ENCODE data around the gene MYH10. TPM values are rescaled to one million over a fixed set of nuclear protein-coding genes. Genes with fewer than 3 reads are reported as not detected.

MYH10 gene
- total and polyA plus RNA-seq, 4 donors, result 9.1 to 79.1 (median 25.9) TPM

DNA sequence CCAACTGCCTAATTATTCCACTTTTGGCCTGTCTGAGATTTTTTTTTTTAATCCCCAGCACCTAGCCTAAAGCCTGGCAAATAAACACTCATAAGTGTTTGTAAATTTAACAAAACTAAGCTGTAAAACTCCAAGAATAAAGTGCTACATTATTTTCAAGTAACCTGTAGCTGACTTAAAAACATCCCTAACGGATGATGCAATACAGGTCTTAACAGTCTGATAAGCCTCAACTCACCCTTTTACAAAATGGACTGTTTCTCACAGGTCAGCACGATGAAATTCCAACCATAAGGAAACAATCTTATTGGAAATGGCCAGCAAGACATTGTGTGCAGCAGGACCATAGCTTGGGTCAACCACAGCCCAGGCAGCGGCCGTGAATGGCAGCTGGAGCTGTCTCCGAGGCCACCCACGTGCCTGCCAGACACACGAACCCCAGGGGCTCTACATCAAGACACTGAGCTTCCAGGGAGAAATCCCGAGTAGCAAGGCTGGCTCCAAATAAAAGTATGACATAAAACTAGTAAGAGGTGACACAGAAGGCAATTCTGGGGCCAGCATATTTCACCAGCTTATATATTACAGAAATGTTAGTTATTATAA, 135.9 kb downstream of the MYH10 start:
- no peak overlapping the region for H3K4me3 ChIP-seq (ENCODE audit: low read depth in 1 of 3, low read length in 3 of 3)
- H3K27ac ChIP-seq (ENCODE audit: low read depth in 1 of 2, low read length in 2 of 2), result no peak overlapping the region
- no peaks in the 10 kb centered on the region for H3K9me3 ChIP-seq (ENCODE audit: control insufficient read depth in 4 of 4, low read length in 3 of 4)
- TF ChIP-seq NR2F2 (IDR thresholded peaks at IDR 0.05), result no peak
- no peak for TF ChIP-seq REST (IDR thresholded peaks at IDR 0.05)
- TF ChIP-seq, protein P1, sequence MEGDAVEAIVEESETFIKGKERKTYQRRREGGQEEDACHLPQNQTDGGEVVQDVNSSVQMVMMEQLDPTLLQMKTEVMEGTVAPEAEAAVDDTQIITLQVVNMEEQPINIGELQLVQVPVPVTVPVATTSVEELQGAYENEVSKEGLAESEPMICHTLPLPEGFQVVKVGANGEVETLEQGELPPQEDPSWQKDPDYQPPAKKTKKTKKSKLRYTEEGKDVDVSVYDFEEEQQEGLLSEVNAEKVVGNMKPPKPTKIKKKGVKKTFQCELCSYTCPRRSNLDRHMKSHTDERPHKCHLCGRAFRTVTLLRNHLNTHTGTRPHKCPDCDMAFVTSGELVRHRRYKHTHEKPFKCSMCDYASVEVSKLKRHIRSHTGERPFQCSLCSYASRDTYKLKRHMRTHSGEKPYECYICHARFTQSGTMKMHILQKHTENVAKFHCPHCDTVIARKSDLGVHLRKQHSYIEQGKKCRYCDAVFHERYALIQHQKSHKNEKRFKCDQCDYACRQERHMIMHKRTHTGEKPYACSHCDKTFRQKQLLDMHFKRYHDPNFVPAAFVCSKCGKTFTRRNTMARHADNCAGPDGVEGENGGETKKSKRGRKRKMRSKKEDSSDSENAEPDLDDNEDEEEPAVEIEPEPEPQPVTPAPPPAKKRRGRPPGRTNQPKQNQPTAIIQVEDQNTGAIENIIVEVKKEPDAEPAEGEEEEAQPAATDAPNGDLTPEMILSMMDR (IDR thresholded peaks at IDR 0.05; ENCODE audit: low read depth, low read length, missing input control), result no peak
- no peak for TF ChIP-seq HNF4A (conservative IDR thresholded peaks at IDR 0.05)
- no peak for TF ChIP-seq TAF1 (conservative IDR thresholded peaks at IDR 0.05)
- no peak for TF ChIP-seq YY1 (IDR thresholded peaks at IDR 0.05)
- no peak for TF ChIP-seq FOXA1 (IDR thresholded peaks at IDR 0.05)
- TF ChIP-seq EGR1 (IDR thresholded peaks at IDR 0.05; ENCODE audit: low read depth in 2 of 2), result no peak
- TF ChIP-seq ZBTB33 (IDR thresholded peaks at IDR 0.05), result no peak
- TF ChIP-seq GABPA (IDR thresholded peaks at IDR 0.05 in 1 of 2, conservative IDR thresholded peaks at IDR 0.05 in 1 of 2), result no peak
- no peak for TF ChIP-seq HNF4G (IDR thresholded peaks at IDR 0.05)
- no peak for TF ChIP-seq FOXA2 (IDR thresholded peaks at IDR 0.05)
- TF ChIP-seq, protein P2, sequence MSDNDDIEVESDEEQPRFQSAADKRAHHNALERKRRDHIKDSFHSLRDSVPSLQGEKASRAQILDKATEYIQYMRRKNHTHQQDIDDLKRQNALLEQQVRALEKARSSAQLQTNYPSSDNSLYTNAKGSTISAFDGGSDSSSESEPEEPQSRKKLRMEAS (IDR thresholded peaks at IDR 0.05), result no peak
- no peak for TF ChIP-seq RAD21 (IDR thresholded peaks at IDR 0.05)
- 88% methylated on average over 8 of the region's 8 CpGs for WGBS
- H3K36me3 ChIP-seq (ENCODE audit: control insufficient read depth in 4 of 4, insufficient read depth in 3 of 4, low read depth in 1 of 4, low read length in 3 of 4), result peaks cover 3 to 53% (median 22%) of the 10 kb centered on the region in 4 donors
- H3K4me1 ChIP-seq (ENCODE audit: control insufficient read depth in 4 of 4, insufficient read depth in 4 of 4, low read length in 3 of 4), result no peaks in the 10 kb centered on the region
- no peaks in the 10 kb centered on the region for H3K27me3 ChIP-seq (ENCODE audit: control insufficient read depth in 4 of 4, insufficient read depth in 4 of 4, low read length in 3 of 4)
- no peak for DNase-seq (ENCODE audit: low spot score)
- no peak overlapping the region for H3K9ac ChIP-seq (ENCODE audit: low read depth in 1 of 2, low read length in 2 of 2)

- peaks cover 3 to 48% (median 19%) of the 10 kb centered on the region in 4 donors for H3K36me3 ChIP-seq (ENCODE audit: control insufficient read depth in 4 of 4, insufficient read depth in 3 of 4, low read depth in 1 of 4, low read length in 3 of 4)
- 83% methylated on average over 12 of the region's 12 CpGs for WGBS
- H3K4me3 ChIP-seq (ENCODE audit: low read depth in 1 of 3, low read length in 3 of 3), result no peak overlapping the region
- no peaks in the 10 kb centered on the region for H3K27me3 ChIP-seq (ENCODE audit: control insufficient read depth in 4 of 4, insufficient read depth in 4 of 4, low read length in 3 of 4)
- no peak for DNase-seq (ENCODE audit: low spot score)
- no peaks in the 10 kb centered on the region for H3K9me3 ChIP-seq (ENCODE audit: control insufficient read depth in 4 of 4, low read length in 3 of 4)
- H3K9ac ChIP-seq (ENCODE audit: low read depth in 1 of 2, low read length in 2 of 2), result no peak overlapping the region
- no peak overlapping the region for H3K27ac ChIP-seq (ENCODE audit: low read depth in 1 of 2, low read length in 2 of 2)
- no peaks in the 10 kb centered on the region for H3K4me1 ChIP-seq (ENCODE audit: control insufficient read depth in 4 of 4, insufficient read depth in 4 of 4, low read length in 3 of 4)
- no peak for TF ChIP-seq REST (IDR thresholded peaks at IDR 0.05)
- no peak for TF ChIP-seq FOXA1 (IDR thresholded peaks at IDR 0.05)
- TF ChIP-seq FOXA2 (IDR thresholded peaks at IDR 0.05), result no peak
- no peak for TF ChIP-seq SP1 (IDR thresholded peaks at IDR 0.05)
- no peak for TF ChIP-seq HNF4A (conservative IDR thresholded peaks at IDR 0.05)
- no peak for TF ChIP-seq RAD21 (IDR thresholded peaks at IDR 0.05)
- no peak for TF ChIP-seq RXRA (IDR thresholded peaks at IDR 0.05)
- TF ChIP-seq GABPA (IDR thresholded peaks at IDR 0.05 in 1 of 2, conservative IDR thresholded peaks at IDR 0.05 in 1 of 2), result no peak
- TF ChIP-seq, protein P2 (IDR thresholded peaks at IDR 0.05), result no peak
- TF ChIP-seq, protein P1 (IDR thresholded peaks at IDR 0.05; ENCODE audit: low read depth, low read length, missing input control), result no peak
- TF ChIP-seq JUND (IDR thresholded peaks at IDR 0.05), result no peak
- no peak for TF ChIP-seq YY1 (IDR thresholded peaks at IDR 0.05)
- no peak for TF ChIP-seq HNF4G (IDR thresholded peaks at IDR 0.05)
- TF ChIP-seq EGR1 (IDR thresholded peaks at IDR 0.05; ENCODE audit: low read depth in 2 of 2), result no peak
Measured at GRCh38 chr17:8494021-8494420, 136.5 kb downstream of the MYH10 start.

Data from liver (tissue), 9 donors.